Large intestine (tissue), 3 donors: ENCODE measurements around the gene SLC52A3. TPM values are rescaled to one million over a fixed set of nuclear protein-coding genes. Genes with fewer than 3 reads are reported as not detected.

Experiments used
- DNase-seq, 2 donors: peaks; one replicate each; pipeline versions ENCODE4 v3.0.0 to v3.0.0-alpha.2; 2013
- H3K27ac ChIP-seq: one replicate; pipeline ENCODE4 v1.5.1; 2013; ENCODE audit warnings: low read length
- H3K27me3 ChIP-seq: 2 replicates; pipeline ENCODE4 v1.6.1; 2013; ENCODE audit warnings: low read length; ENCODE audit not compliant: control insufficient read depth, insufficient read depth
- H3K36me3 ChIP-seq: 2 replicates; pipeline ENCODE4 v1.6.1; 2013; ENCODE audit warnings: low read length; ENCODE audit not compliant: control insufficient read depth, insufficient read depth
- H3K4me1 ChIP-seq: one replicate; pipeline ENCODE4 v1.6.1; 2013; ENCODE audit warnings: low read length; ENCODE audit not compliant: control insufficient read depth, insufficient read depth
- H3K4me3 ChIP-seq: one replicate; pipeline ENCODE4 v1.5.1; 2013; ENCODE audit warnings: low read length
- H3K9me3 ChIP-seq: one replicate; pipeline ENCODE4 v1.6.1; 2013; ENCODE audit warnings: mild to moderate bottlenecking, low read depth, low read length, moderate library complexity; ENCODE audit not compliant: control insufficient read depth
- WGBS: methylation state at CpG from one replicate; pipeline ENCODE4 v1.1.5; 2013; ENCODE audit warnings: low lambda C conversion rate; ENCODE audit not compliant: insufficient coverage; 5-methylcytosine and 5-hydroxymethylcytosine counted together
- polyA plus RNA-seq: library from polyadenylated mRNA; unstranded; fragments of 120-200 nt; gene quantifications from one replicate; pipeline ENCODE4 v1.2.1, GENCODE V29; 2013

Gene SLC52A3
- polyA plus RNA-seq, 1 donor, result 11.3 TPM

- no peak overlapping the region for H3K4me3 ChIP-seq
- WGBS, result no CpG with 5 or more reads among the region's 4 CpGs
- no peak for DNase-seq
- H3K27ac ChIP-seq, result no peak overlapping the region
- peaks cover 59% of the 10 kb centered on the region for H3K27me3 ChIP-seq
- no peaks in the 10 kb centered on the region for H3K9me3 ChIP-seq
- H3K36me3 ChIP-seq, result no peaks in the 10 kb centered on the region
- H3K4me1 ChIP-seq, result no peaks in the 10 kb centered on the region
These were observed 46.4 kb downstream of the SLC52A3 start for GRCh38 chr20:721876-722275.

GRCh38 chr20:719816-720215 is 48.5 kb downstream of the SLC52A3 start:
- Histone ChIP-seq H3K9me3 (no peaks in the 10 kb centered on the region), H3K4me1 (no peaks in the 10 kb centered on the region), H3K4me3 (no peak overlapping the region), H3K27me3 (peaks cover 50% of the 10 kb centered on the region), H3K27ac (no peak overlapping the region), H3K36me3 (no peaks in the 10 kb centered on the region)
- DNase-seq, result no peak
- 60% methylated on average over 3 of the region's 11 CpGs for WGBS

- Histone ChIP-seq H3K36me3 (no peaks in the 10 kb centered on the region), H3K27me3 (peaks cover 46% of the 10 kb centered on the region), H3K4me1 (no peaks in the 10 kb centered on the region), H3K4me3 (no peak overlapping the region), H3K9me3 (peaks cover 2% of the 10 kb centered on the region), H3K27ac (no peak overlapping the region)
- no peak for DNase-seq
- WGBS, result no CpG with 5 or more reads among the region's 5 CpGs
These were observed 49.2 kb downstream of the SLC52A3 start for GRCh38 chr20:719068-719467.

- peaks cover 3% of the 10 kb centered on the region for H3K9me3 ChIP-seq
- no peak overlapping the region for H3K4me3 ChIP-seq
- no peaks in the 10 kb centered on the region for H3K36me3 ChIP-seq
- H3K4me1 ChIP-seq, result no peaks in the 10 kb centered on the region
- H3K27me3 ChIP-seq, result peaks cover 35% of the 10 kb centered on the region
- no CpG with 5 or more reads among the region's 5 CpGs for WGBS
- H3K27ac ChIP-seq, result no peak overlapping the region
- DNase-seq, result no peak
These were observed 50.5 kb downstream of the SLC52A3 start for GRCh38 chr20:717832-718231.

- Histone ChIP-seq H3K4me3 (no peak overlapping the region), H3K4me1 (no peaks in the 10 kb centered on the region), H3K9me3 (peaks cover 3% of the 10 kb centered on the region), H3K27ac (no peak overlapping the region), H3K36me3 (no peaks in the 10 kb centered on the region), H3K27me3 (peaks cover 31% of the 10 kb centered on the region)
- WGBS, result 80% methylated on average over 2 of the region's 7 CpGs
- DNase-seq, result no peak
These were observed 51.0 kb downstream of the SLC52A3 start for GRCh38 chr20:717271-717670.

GRCh38 chr20:714453-714852 is 53.8 kb downstream of the SLC52A3 start:
- Histone ChIP-seq H3K9me3 (peaks cover 3% of the 10 kb centered on the region), H3K27ac (no peak overlapping the region), H3K4me3 (no peak overlapping the region), H3K27me3 (peaks cover 42% of the 10 kb centered on the region), H3K36me3 (no peaks in the 10 kb centered on the region), H3K4me1 (no peaks in the 10 kb centered on the region)
- 96% methylated on average over 2 of the region's 2 CpGs for WGBS
- no peak for DNase-seq

GRCh38 chr20:711576-711975 is 56.7 kb downstream of the SLC52A3 start:
- Histone ChIP-seq H3K9me3 (peaks cover 3% of the 10 kb centered on the region), H3K27me3 (peaks cover 43% of the 10 kb centered on the region), H3K4me3 (no peak overlapping the region), H3K4me1 (no peaks in the 10 kb centered on the region), H3K27ac (no peak overlapping the region), H3K36me3 (no peaks in the 10 kb centered on the region)
- no peak for DNase-seq
- no CpG with 5 or more reads among the region's 2 CpGs for WGBS

GRCh38 chr20:710780-711450 is 57.4 kb downstream of the SLC52A3 start:
- WGBS, result 64% methylated on average over 4 of the region's 19 CpGs
- DNase-seq, result no peak
- peaks cover 3% of the 10 kb centered on the region for H3K9me3 ChIP-seq
- H3K4me3 ChIP-seq, result no peak overlapping the region
- no peaks in the 10 kb centered on the region for H3K36me3 ChIP-seq
- no peak overlapping the region for H3K27ac ChIP-seq
- no peaks in the 10 kb centered on the region for H3K4me1 ChIP-seq
- peaks cover 46% of the 10 kb centered on the region for H3K27me3 ChIP-seq

Other genes starting within 250 kb of the SLC52A3 start
- 120 TPM for gene CSNK2A1, start 224.7 kb downstream of the SLC52A3 start, polyA plus RNA-seq
- 0.64 TPM for gene TCF15, start 158.2 kb downstream of the SLC52A3 start, polyA plus RNA-seq
- gene SRXN1, start 115.3 kb downstream of the SLC52A3 start, polyA plus RNA-seq, result 18.0 TPM
- 0.01 TPM for gene SCRT2, start 92.7 kb downstream of the SLC52A3 start, polyA plus RNA-seq
- 7.5 TPM for gene FAM110A, start 65.2 kb upstream of the SLC52A3 start, polyA plus RNA-seq
- gene ANGPT4, start 147.8 kb upstream of the SLC52A3 start, polyA plus RNA-seq, result 0.03 TPM
- gene RSPO4, start 233.8 kb upstream of the SLC52A3 start, polyA plus RNA-seq, result 0.28 TPM